NCI-H226 (cell line): ENCODE data around the gene DLL4.
"Not testable (repeated sequence)": the region's sequence is repeated elsewhere in the genome, so short reads cannot be mapped to it uniquely, and the experiment has no call there.

Experiments
- DNase-seq: peaks from one replicate; pipeline ENCODE4 v3.0.0-alpha.2; 2015

The DLL4 gene

DNA sequence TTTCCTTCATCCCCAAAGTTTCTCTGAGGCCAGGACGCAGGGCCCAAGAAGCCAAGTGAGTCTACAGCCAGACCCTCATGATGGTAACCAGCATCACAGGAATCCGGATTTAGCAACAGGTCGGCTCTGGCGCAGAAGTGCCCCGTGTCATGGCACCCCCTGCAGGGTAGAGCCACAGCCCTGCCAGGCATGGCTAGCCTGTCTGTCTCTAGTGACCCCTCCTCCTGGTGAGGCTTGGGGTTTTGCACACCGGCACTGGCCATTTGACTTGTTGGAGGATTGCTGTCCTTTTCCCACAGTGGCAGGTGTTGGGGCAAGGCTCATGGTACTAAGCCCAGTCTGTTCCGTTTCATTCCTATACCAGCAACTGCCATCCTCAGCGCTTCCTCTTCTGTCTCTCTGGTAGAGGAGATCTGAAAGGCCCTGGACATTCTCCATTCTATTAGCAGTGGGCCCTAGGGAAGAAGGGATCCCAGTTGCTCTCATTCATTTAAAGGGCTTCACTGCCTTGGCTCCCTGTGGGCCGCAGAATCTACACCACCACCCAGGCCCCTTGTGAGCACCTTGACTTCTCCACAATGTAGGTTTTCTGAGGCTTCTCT, 14.7 kb downstream of the DLL4 start:
- DNase-seq = no peak

DNA sequence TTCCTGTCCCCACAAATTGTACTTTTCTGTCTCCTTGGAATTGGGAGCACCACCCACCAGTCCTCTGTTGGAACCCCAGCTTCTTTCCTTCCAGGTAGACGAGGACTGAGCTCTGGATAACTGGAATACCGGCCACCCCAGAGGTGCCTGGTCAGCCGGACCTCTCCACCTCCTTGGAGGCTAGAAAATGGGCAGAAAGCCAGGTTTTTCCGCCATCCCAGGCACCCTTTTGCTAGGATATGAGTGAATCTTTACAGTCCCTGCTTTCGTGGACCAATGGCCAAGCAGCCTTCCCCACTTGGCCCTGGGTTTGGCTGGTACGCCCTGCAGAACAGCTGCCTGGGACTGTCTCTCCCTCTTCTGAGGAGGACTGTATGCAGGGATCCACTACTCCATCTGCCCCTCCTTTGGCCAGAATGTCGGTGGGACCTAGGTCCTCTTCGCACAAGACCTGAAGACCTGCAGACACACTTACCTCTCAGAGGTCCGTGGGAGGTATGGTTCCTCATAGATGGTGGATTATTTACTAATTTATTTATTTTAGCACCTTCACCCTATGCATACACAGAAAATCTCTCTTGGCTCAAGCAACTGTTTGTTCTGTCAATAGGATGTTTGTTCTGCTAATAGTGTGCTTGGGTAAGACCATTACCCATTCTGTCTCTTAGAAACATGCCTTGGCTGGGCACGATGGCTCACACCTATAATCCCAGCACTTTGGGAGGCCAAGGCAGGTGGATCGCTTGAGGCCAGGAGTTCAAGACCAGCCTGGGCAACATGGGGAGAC, 15.6 kb downstream of the DLL4 start:
- DNase-seq = no peak

DNA sequence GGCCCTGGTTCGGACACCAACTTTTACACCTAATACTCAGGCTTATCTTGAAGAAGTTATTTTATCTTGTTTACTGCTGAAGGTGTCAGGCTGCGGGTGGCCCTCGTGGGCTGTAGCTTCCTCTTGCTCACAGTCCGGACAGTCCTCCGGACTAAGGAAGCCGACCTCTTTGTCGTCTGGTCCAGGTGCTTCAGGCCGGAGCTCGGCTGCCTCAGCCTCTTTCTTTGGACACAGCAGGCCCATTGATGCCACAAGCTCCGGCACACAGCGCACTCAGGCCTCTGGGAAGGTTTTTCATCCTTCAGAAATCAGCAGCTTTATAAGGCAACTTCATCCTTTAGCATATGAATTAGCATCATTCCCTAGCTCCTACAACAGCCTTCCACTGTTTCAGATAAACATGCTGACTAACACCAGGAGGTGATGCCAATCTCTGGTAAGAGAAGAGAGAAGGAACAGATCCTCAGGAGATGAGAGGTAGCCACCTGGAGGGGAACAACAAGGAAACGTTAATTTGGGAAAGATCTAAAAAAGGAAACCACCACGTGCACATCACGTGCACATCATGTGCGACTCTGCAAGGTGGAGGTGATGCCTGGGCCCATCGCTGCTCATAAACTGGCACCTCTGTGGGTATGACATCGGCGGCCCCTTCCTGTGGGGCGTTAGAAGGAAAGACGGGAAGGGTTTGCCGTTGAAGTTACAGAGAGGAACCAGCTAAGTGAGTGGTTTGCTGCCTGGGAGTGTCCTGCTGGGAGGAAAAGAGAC, 19.8 kb downstream of the DLL4 start:
- DNase-seq = no peak

GRCh38 chr15:40949756-40950207, 20.6 kb downstream of the DLL4 start:
- peak; percentile 37 for DNase-seq

DNA sequence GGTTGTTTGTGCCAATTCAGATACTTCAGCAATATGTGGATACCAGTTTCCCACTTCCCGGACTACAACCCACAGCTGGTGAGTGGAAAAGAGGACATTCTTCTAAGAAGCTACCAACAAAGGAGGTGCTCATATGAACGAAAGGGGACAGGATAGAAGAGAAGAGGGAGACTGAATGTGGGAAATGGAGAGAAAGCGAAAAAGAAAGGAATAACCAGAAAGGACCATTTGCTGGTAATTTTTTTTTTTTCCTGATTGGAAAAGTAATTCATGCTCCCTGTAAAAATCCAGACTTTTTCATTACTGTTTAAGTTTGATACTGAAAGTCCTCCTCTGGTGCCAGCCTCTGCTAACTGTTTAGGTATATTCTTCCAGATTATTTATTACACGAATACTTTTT, 22.6 kb downstream of the DLL4 start:
- DNase-seq = no peak

DNA sequence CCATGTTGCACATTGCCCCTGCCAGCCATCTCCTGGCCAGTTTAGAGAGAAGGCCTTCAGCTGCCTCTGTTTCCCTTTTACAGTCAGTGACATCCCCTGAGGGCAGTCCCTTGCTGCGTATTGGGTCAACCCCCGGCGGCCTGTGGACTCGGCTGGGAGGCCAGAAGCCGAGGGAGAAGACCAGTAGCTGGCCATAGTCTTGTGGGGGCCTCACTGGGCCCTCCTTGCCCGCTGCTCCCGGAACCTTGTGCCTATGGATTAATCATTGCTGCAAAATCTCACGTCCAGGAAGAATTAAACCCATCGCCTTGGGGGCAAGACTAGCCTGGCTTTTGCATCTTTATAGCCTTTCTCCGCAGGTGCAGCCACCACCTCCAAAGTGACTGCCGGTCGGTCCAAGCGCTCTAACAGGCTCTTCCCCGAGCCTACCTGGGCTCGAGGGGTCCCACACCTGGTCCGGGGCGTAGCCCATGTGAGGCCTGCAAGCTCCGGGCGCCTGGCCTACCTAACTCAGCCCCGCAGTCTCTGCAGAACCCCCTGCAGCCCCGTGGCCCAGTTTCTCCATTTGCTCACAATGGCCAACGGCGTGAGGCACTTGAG, 23.3 kb downstream of the DLL4 start:
- DNase-seq = no peak

DNA sequence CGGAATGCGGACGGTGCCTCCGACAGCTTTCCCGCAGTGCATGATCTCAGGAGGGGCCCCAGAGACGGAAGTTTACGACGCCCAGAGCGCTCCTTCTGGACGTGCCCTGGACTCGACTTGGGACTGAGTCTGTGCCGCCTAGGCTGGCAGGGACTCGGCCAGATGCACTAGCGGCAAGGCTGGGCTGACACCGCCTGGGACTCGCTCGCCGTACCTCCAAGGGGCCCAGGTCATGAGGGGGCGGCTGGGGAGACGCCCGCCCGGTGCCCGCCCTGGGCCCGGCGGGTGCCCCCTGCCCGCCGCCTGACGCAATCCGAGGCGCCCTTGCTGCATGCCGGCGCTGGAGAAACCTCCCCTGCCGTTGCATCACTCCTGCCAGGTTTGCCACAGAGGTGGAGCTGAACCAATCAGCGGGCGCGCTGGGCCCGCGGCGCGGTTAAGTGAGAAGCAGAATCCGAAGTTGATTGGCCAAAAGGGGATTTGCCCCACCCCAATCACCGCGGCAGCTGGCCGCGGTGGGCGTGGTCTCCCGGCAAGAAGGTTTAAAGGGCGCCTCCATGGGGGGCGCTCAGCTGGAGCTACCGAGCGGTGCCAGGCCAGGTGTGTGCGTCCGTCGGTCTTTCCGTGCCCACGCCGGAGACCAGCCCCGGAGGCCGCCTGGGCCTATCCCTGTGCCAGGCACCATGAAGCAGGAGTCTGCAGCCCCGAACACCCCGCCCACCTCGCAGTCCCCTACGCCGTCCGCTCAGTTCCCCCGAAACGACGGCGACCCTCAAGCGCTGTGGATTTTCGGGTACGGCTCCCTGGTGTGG, 24.0 kb downstream of the DLL4 start, which contains the start of gene CHAC1:
CHAC1 (plus strand) TSS at position 571 of the 812 bp plus-strand sequence; CDS start at position 684, 113 bp downstream.
- peak; percentile 84 for DNase-seq

DNA sequence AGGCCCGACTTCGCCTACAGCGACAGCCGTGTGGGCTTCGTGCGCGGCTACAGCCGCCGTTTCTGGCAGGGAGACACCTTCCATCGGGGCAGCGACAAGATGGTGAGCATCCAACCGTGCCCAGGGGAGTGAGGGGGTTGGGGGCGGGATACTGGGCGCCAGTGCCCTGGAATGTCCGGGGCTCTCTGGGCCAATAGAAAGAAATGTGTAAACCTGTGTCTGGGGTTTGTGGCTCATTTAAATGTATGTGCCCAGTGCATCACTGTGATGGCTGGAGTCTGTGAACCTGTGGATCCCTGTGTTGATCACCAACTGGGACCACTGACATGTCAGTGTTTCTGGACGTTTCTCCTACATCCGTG, 24.6 kb downstream of the DLL4 start:
- DNase-seq = no peak

- not testable (repeated sequence) for DNase-seq
Measured at GRCh38 chr15:40954158-40954848, 25.2 kb downstream of the DLL4 start.

DNA sequence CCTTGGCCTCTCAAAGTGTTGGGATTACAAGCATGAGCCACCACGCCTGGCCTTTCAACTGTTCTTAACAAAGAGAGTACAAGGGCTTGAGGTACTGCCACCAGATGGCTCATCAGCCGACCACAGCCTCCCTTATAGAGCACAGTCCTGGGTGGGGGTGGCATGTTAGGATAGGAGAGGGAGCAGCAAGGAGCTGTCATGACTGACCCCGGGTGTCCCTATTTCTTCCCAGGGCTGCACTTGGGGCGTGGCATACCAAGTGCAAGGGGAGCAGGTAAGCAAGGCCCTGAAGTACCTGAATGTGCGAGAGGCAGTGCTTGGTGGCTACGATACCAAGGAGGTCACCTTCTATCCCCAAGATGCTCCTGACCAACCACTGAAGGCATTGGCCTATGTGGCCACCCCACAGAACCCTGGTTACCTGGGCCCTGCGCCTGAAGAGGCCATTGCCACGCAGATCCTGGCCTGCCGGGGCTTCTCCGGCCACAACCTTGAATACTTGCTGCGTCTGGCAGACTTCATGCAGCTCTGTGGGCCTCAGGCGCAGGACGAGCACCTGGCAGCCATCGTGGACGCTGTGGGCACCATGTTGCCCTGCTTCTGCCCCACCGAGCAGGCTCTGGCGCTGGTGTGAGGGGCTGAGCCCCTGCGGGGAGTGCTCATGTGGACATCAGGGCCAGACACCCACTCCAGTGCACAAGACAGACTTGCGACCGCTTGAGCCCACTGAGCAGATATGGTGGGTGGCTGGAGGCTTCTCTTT, 26.2 kb downstream of the DLL4 start:
- DNase-seq = no peak

DNA sequence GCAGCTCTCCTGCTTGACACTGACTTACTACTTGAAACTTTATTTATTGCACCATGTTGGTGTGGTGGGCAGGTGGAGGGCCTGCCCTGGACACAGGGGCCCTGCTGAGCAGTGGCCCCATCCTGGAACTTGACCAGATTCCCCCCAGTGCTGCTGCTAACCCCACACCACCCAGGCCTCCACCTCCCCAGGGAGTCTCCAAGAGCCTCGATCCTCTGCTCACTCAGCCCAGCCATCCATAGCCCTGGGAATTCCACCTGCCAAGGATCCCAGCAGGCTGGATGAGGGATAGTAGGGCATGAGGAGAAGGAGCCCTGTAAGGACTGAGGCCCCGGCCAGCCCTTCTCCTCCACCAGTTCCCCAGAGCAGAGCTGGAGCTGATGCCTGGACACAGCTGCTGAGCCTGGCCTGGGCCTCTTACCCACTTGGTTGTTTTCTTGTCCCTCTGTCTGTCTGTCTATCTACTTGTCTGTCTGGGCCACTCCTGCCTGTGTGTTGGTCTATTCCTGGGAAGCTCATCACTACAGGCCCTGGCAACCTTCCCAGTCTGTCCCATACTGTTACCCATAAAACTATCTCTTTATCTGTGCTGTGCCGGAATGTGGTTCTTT, 26.9 kb downstream of the DLL4 start:
- no peak for DNase-seq

- DNase-seq = no peak
Measured at GRCh38 chr15:40956541-40956982, 27.4 kb downstream of the DLL4 start.

DNA sequence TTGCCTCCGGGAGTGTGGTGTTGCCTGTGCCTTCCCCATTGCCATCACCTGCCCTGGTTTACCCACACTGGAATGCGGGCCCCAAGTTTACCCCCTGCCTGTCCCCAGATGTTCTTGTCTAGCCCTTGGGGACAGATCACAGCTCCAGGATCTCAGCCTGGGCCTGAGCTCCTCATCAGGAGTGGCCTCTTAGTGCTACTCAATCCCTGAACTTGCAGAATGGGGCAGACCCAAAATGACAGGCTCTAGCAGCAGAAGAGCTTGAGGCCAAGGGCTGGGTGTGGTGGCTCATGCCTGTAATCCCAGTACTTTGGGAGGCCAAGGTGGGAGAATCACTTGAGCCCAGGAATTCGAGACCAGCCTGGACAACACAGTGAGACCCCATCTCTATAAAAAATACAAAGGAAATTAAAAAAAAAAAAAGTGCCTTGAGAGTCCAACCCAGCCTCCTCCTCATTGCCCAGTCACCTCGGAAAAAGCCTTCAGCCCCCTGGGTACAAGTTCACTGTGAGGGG, 28.0 kb downstream of the DLL4 start:
- no peak for DNase-seq

DNA sequence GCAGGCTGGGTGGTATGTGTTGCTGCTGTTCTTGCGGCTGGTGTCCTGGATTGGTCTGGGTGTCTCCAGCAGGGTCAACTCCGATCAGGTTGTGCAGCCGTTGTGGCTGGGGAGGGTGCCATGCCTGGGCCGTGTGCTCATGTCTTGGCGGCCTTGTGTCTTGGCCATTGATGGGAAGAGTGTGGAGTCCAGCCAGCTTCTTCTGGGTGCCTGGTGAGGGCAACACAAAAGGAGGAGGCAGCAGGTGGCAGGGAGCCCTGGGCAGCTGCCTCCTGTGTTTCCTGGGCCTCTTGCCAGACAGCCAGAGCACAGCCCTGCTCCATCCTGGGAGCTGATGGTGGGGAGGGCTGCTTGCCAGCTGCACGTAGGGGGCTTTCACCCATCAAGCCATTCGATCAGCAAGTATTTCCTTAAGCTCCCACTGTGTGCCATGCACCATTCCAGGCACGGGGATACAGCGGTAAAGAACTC, 28.5 kb downstream of the DLL4 start:
- no peak for DNase-seq

DNA sequence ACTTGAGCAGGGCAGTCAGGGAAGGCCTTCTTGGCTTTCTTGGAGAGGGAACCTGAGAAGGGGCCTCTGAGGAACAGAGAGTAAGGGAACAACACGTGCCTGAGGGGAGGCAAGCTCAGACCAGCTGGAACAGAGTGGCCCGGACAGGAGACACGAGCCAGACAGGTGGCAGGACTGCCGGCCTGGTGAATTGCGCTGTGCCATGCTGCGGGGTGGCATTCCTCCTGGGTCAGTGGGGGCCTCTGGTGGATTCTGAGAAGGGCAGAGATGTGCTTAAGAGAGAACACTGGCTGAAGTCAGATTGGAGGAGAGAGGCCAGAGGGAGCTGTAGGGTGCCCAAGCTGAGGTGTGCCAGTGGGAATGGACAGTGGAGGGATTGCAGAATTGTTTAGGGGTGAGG, 29.0 kb downstream of the DLL4 start:
- DNase-seq = no peak

DNA sequence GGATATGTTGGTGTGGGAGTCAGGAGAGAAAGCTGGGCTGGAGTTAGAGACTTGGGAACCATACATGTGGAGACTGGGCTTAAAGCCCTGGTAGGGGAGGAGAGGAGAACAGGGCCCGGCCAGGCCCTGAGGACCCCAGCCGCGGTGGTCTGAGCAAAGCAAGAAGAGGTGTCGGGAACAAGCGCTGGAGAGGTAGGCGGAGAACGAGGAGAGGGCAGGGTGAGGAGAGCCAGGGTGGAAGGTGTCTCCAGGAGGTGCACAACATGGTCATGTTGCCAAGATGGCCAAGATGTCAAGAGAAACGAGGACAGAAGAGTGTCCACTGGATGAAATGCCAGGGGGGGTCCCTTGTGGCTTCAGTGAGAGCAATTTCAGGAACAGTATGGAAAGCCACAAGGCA, 29.6 kb downstream of the DLL4 start:
- no peak for DNase-seq

DNA sequence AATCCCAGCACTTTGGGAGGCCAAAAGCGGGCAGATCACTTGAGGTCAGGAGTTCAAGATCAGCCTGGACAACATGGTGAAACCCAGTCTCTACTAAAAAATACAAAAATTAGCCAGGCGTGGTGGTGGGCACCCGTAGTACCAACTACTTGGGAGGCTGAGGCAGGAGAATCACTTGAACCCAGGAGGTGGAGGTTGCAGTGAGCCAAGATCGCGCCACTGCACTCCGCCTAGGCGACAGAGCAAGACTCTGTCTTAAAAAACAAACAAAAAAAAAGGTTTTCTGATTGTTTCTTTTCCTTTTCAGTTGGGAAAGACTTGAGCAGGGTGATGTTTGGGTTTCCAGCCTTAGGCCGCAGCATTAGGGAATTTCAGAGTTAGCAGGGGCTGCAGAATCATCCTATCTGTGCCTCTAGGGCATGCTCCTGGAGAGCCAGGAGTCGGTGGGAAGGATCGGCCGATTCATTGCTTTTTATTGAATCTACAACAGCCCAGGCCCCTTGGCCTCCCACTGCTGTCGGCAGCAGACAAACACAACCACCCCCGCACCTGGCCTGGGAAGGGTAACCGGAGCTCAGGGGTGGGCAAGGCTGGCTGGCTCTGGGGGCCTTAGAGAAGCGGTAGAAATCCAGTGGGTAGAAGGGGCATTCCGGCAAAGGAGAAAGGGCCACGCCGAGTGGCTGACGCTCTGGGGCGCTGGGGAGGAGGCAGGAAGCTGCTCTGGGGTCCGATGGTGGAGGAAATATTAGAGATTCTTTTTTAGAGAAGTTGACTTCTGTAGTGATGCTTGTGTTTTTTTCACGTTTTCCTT, 30.4 kb downstream of the DLL4 start:
- no peak for DNase-seq

DNA sequence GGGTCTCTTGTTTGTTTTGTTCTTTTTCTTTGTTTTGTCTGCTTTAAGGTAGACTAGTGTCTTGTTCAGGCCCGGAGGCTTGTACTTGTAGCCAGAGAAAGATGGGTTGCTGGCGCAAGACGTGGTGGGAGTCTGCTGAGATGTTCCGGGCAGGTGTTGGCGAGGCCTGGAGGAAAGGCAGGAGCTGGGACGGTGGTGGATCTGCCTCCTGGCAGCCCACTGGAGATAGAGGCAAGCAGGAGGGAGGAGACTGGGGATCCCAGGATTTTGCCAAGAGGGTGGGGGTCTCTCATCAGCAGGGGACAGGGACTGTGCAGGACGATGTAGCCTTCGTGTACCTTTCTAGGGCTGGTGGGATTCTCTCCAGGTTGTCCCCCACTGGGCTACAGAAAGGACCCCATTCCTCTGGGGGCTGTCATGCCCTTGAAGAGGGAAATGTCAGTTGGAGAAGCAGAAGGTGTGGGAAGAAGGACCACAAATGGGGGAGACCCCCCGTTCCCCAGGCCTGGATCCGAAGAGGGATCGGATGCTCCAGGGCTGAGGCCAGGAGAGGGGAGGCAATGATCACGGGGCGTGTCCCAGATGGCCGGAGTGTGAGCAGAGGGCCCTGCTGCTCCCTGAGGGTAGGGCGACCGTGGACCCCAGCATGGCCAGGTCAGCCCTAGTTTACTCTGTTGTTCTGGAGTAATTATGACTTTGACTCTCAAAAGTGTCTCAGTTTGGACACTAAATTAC, 31.2 kb downstream of the DLL4 start:
- no peak for DNase-seq

- no peak for DNase-seq
Measured at GRCh38 chr15:40960925-40961324, 31.8 kb downstream of the DLL4 start.
